Stimulated activated naive CD4-positive, alpha-beta T cell (primary cell): ENCODE results near the gene APOD.
A peak's percentile ranks its signal among the peaks of the same experiment; 100 is the strongest.

Experiments
- DNase-seq, 6 experiments: peaks; one replicate each; lab custom pipeline; 2025; lab: John Stamatoyannopoulos, UW

Gene APOD

DNA sequence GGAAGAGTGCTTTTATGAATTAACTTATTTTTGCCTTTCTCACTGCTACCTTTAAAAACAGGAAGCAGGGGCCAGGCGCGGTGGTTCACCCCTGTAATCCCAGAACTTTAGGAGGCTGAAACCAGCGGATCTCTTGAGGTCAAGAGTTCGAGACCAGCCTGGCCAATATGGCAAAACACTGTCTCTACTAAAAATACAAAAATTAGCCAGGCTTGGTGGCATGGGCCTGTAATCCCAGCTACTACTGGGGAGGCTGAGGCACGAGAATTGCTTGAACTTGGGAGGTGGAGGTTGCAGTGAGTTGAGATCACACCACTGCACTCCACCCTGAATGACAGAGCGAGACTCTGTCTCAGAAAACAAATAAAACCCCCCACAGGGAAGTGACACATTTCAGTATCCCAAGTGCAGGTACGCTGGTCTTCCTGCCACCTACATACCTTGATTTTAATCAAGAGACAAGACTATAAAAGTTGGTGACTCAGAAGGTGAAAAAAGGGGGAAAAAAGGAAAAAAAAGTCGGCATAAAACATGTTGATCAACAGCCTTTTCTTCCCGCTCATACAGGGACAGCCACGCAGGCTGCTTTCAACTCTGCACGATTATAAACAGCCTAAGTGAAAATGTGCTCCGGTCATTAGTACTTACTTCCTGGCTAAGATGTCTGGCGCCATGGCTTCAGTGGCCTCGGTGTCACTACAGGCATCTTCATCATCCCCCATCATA is 59.4 kb downstream of the APOD start:
- DNase-seq = peak in 1 of 6 experiments; percentile 31

DNA sequence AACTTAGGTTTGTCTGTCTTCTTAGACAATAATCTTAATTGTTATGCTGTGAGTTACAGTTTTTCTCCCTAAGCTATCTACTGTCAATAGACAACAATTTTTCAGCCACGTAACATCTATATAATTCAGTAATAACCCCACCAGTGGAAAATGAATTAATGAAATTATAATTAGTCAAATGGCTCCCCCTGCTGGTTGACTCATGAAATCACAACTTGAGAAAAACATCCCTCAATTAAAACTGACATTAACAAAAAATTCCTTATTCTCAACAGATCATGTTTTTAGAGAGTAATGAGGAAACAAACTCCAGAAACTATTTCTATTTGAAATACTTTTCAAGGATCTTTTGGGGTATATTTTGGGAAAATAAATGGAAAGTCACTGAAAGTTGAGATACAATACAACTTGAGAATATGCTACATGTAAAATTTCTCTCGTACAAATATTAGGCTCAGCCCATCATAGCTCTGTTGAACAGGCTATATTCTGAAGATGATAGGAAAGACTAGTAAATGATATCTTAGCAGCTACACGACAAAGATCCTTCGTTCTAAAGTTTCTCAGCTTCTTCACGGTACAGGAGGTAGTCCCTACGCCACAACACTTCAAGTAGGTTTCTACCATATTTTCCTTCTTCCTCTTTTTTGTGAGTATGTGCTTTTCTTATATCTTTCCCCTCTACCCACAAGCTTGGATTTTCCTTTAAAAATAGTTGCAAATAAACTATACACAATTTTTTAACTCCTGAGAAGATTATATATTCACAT is 61.3 kb downstream of the APOD start:
- DNase-seq = peak in 4 of 6 experiments; percentile 8 to 66 (median 36)
